GM21390 (cell line): Measurements from ENCODE around the gene RPS6KA2.
A peak's percentile ranks its signal among the peaks of the same experiment; 100 is the strongest.

Experiments
- ATAC-seq: cut with Tn5 transposase; IDR thresholded peaks from one replicate; pipeline ENCODE4 v1.9.1; 2021; ENCODE audit not compliant: unreplicated experiment

RPS6KA2 gene

DNA sequence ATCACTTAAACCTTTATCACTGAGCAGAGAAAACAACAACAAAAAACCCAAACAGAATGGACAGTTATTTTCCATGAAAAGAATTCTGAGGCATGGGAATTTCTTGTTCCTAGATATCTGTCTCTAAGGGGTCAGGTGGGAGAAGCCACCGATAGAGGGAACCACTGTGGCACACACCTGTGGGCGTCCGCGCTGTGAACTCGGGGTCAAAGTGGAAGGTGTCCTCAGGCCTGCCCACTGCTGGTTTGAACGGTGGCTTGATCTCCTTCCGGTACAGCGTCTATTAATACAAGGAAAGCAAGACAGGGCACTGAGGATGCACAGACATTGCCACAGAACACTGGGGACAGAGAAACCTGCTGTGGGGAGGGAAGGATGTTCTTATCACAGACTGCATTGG, 167.8 kb downstream of the RPS6KA2 start:
- ATAC-seq = no peak

DNA sequence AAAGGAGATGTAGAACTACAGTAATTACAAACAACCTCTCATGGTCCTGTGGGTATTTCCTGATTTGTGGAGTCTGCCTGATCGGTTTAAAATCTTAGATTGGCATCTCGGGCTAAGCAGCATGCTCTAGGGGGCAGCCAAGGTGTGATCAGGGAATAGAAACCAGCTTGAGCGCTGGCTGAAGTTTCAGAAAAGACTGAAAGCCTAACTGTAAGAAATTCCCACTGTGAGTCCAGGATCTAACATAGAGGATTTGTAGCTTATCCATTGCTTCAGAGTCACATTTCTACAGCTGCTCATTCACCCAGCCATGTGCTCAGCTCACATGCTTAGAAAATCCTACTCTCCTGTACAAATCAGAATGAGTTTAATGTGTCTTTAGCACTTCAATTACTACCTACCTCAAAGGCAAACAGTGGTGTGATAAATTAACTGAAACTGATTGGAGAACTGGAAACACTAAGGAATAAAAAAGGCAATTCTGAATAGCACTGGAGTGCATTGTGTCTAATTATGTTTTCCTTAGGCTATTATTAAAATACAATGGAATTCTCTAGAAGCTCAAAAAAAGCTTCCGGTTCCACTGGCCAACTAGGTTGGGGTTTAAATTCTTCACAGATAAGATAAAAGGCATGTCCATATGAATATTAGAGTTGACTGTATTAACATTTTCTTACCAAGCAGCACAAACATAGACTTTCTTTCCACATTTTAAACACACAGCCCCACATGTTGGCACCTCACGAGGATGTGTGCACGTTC, 170.5 kb downstream of the RPS6KA2 start:
- peak; percentile 65 for ATAC-seq

GRCh38 chr6:166454692-166455515, 172.1 kb downstream of the RPS6KA2 start:
- no peak for ATAC-seq

DNA sequence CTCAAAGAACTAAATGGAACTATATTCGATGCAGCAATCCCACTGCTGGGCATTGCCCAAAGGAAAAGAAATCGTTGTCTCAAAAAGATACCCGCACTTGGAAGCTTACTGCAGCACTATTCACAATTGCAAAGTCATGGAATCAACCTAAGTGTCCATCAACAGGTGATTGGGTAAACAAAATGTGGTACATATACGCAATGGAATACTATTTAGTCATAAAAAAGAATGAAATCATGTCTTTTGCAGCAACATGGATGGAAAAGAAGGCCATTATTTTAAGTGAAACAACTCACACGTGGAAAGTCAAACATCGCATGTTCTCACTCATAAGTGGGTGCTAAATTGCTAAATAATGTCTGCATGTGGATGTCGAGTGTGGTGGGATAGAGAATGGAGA, 173.4 kb downstream of the RPS6KA2 start:
- no peak for ATAC-seq

DNA sequence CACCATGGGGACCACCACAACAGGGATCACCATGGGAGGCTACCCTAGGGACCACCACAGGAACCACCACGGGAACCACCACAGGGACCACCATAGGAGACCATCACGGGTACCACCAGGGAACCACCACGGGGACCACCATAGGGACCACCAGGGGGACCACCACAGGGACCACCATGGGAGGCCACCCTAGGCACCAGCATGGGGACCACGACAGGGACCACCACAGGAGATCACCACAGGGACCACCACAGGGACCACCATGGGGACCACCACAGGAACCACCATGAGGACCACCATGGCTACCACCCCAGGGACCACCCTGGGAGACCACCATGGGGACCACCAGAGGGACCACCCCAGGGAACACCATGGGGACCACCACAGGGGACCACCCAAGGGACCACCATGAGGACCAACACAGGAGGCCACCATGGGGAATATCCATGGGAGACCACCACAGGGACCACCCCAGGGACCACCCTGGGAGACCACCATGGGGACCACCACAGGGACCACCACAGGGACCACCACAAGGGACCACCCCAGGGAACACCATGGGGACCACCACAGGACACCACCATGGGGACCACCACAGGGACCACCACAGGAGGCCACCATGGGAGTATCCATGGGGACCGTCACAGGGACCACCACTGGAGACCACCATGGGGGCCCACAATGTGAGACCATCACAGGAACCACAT, 176.7 kb downstream of the RPS6KA2 start:
- no peak for ATAC-seq

GRCh38 chr6:166449641-166450040, 177.4 kb downstream of the RPS6KA2 start:
- no peak for ATAC-seq

DNA sequence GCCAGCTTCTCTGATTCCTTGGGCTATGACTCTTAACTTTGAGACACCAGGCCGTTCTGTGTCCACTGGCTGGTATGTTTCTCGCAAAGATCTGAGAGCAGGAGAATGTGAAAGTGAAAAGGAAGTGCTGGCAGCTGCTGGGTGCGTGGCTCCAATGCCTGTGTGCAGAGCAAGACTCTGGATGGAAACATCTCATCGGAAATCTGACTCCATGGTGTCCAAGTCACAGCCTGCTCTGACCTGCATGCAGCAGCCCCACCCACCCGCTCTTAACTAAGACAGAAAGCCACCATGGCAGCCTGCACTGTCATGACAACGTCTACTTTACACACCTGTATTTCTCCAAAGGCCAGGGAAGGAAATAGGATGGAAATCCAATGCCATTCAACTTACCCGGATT, 178.0 kb downstream of the RPS6KA2 start:
- no peak for ATAC-seq

GRCh38 chr6:166448432-166448831, 178.6 kb downstream of the RPS6KA2 start:
- ATAC-seq = no peak

DNA sequence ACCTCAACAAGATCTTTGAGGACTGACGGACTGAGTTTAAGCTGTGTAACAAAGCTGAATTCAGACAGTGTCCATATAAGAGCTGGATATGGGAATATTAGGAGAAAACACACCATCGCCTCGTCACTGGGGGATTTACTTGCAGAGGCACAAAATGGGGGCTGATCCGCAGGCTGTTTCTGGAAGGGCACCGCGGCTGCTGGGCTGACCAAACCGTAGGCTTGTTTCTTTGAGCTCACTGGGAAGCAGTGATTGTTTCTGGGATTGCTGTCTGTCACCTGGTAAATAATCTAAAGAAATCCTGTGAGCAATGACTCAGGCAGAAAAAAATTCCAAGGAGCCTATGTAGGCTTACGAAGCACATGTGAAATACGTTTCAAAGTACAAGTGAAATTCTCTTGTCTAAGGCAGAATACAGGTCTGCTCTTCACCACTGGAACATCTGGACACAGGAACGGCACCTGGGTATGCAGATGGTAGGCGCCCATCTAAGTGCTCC, 180.4 kb downstream of the RPS6KA2 start:
- ATAC-seq = no peak

DNA sequence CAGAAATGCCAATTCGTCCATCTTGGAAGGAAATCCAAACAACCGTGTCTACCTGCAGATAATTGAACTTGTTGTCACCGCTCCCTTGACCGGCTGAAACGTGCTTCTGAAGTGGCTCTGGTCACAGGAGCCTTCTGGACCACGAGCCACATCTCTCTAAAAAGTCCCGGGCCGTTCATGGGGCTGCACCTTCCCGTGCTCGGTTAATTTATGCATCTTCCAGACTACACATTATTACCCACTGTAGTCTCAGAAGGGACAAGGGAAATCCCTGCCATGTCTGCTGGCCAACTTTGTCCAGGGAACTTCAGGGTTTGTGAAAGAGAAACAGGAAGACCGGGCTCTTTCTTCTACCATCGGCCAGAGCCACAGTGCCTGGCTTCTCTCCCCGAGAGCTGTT, 180.9 kb downstream of the RPS6KA2 start:
- no peak for ATAC-seq

GRCh38 chr6:166444446-166444845, 182.6 kb downstream of the RPS6KA2 start:
- no peak for ATAC-seq

DNA sequence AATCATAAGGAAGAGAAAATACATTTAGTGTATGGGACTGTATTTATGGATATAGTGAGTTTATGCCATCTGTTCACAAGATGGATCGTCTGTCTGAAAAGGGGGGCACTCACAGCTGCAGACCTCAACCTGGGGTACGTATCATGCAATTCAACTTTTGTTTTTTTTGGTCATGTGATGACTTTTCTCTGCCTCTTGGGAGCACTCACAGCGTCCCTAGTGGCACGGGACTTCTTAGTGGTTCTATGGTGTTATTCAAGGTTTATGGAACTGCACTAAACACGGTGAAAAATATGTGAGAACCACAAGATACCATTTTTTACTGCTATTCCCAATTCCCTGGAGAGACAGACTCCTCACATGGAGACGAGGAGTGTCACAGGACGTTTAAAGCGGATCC, 183.9 kb downstream of the RPS6KA2 start:
- no peak for ATAC-seq

- no peak for ATAC-seq
Observed at GRCh38 chr6:166442131-166442685, 184.8 kb downstream of the RPS6KA2 start.

DNA sequence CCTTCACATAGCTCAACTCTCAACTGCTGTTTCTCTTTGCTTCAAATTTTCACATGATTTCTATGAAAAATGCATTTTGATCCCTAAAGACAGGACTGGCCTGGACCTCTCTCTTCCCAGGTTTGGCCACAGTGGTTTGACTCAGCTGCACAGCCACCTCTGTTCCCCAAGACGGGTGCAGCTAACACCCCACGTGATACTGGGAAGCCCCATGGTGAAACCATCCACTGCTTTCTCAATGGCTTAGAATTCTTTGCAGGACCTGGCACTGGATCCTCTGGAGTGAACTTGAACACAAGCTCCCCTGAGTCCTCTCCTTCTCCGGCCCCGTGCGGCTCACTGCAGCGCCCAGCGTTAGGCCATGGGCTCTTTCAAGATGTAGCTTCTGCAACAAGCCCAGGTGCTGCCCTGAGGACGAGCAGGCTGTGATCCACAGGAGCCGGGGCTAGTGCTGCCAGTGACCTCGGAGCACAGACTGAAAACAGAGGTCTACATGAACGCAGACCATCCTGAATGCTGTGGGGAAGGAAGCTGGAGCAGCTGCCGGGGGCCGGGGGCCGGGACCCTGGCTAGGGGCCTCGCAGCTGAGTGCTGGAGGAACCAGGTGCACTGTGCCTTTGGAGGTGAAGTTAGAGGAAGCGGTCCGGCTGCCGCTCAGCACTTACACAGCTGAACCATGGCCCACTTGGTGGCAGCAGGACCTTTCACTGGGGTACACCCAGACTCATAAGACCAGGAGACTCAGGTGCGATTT, 185.5 kb downstream of the RPS6KA2 start:
- ATAC-seq = no peak

- no peak for ATAC-seq
Observed at GRCh38 chr6:166440729-166441128, 186.3 kb downstream of the RPS6KA2 start.

- no peak for ATAC-seq
Observed at GRCh38 chr6:166440106-166440505, 186.9 kb downstream of the RPS6KA2 start.

DNA sequence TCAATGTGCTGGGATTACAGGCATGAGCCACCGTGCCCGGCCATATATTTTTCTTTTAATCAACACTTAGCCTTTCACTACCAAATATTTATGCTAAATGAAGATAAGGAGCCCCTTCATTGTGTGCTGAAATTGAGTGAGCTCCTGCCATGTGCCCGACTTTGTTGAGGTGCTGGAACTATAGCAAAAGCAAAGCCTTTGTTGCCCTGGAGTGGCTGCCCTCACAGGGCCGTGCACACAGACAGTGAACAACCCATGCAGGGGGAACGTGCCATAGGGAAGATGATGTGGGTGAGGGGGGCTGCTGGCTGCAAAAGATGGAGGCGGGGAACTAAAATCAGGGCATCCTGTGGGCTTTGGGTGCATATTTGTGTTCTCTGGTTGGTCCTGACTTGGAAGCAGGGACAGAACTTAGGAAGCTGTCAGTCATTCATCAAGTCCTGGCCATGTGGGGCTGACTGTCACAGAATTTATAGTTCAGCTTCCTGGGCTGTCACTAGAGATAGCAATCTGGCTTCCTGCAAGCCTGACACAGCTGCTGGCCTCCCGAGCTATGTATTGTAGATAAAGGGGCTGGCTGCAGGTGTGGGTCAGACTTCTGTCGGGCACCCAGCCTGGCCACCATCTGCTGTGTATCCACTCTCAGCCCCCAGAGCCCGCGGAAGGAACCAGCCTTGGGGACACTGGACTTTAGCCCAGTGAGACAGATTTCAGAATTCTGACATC, 187.5 kb downstream of the RPS6KA2 start:
- ATAC-seq = no peak

- no peak for ATAC-seq
Observed at GRCh38 chr6:166438211-166438861, 188.7 kb downstream of the RPS6KA2 start.

DNA sequence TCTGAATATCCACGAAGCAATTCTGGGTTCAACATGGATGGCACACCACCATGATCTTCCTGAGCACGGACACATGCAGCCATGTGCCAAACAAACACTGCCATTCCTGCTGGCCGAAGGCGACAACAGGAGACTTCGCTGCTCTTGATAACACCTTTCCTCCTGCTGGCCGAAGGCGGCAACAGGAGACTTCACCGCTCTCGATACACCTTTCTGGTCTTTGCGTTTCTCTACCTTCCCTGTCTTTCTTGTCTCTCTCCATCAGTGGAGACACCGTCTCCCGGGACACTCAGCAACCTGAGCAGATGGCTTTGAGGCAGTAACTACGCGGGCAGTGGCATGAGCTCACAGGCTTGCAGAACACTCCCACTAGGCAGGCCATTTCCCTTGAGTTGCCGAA, 189.4 kb downstream of the RPS6KA2 start:
- ATAC-seq = no peak
